ENCODE results near the gene NAA25. TPM values are rescaled to one million over a fixed set of nuclear protein-coding genes. Genes with fewer than 3 reads are reported as not detected.

The NAA25 gene
- total and polyA plus RNA-seq, 9 of the 15 experiments (the other 6 are each of a cell fraction or from before 2014, with no cell fraction given) = 26.6 to 59.6 (median 48.9) TPM

GRCh38 chr12:112013601-112014402 is 94.8 kb downstream of the NAA25 start (continued):
- TF ChIP-seq USF1 (CRISPR knock-in tag; IDR thresholded peaks at IDR 0.05) = 0 out of 2 replicates have a peak, but pooled peaks have one; percentile 14
- TF ChIP-seq ZBTB1 (CRISPR knock-in tag; IDR thresholded peaks at IDR 0.05; ENCODE audit: borderline replicate concordance, low read depth) = peak; percentile 10; the same call in 1 of the 2 replicates
- no peak for TF ChIP-seq STAG1 (CRISPR knock-in tag; IDR thresholded peaks at IDR 0.05; ENCODE audit: borderline replicate concordance)
- peak; percentile 93 for TF ChIP-seq ZC3H4 (CRISPR knock-in tag; IDR thresholded peaks at IDR 0.05; ENCODE audit: borderline replicate concordance)
- TF ChIP-seq RERE (CRISPR knock-in tag; IDR thresholded peaks at IDR 0.05; ENCODE audit: borderline replicate concordance) = no peak
- TF ChIP-seq ZNF134 (CRISPR knock-in tag; conservative IDR thresholded peaks at IDR 0.05) = no peak
- TF ChIP-seq ZSCAN32 (CRISPR knock-in tag; IDR thresholded peaks at IDR 0.05) = no peak
- peak; percentile 33; the same call in 1 of the 2 replicates for TF ChIP-seq ETV1 (tag; conservative IDR thresholded peaks at IDR 0.05; ENCODE audit: low read depth)
- no peak for TF ChIP-seq PTBP1 (IDR thresholded peaks at IDR 0.05; ENCODE audit: low read depth, low read length)
- 0 out of 2 replicates have a peak, but pooled peaks have one; percentile 26 for TF ChIP-seq CREM (IDR thresholded peaks at IDR 0.05; ENCODE audit: low read depth)
- TF ChIP-seq SP2 (IDR thresholded peaks at IDR 0.05; ENCODE audit: extremely low read depth, low read depth, low read length, poor library complexity, severe bottlenecking) = no peak
- no peak for TF ChIP-seq BRF1 (IDR thresholded peaks at IDR 0.05; ENCODE audit: borderline replicate concordance, extremely low read depth, insufficient read length)
- TF ChIP-seq SLC30A9 (CRISPR knock-in tag; IDR thresholded peaks at IDR 0.05) = no peak
- TF ChIP-seq TRIM25 (IDR thresholded peaks at IDR 0.05; ENCODE audit: borderline replicate concordance) = no peak
- peak; percentile 84 for TF ChIP-seq ATF4 (CRISPR knock-in tag; IDR thresholded peaks at IDR 0.05)
- TF ChIP-seq NR1H2 (CRISPR knock-in tag; IDR thresholded peaks at IDR 0.05) = no peak
